GM12878 (cell line): ENCODE data around the gene TCF7L2. TPM values are rescaled to one million over a fixed set of nuclear protein-coding genes. Genes with fewer than 3 reads are reported as not detected.

Source experiments
- CREB1 ChIP-seq: IDR thresholded peaks from 2 replicates; pipeline ENCODE4 v1.6.1; 2012; ENCODE audit warnings: low read depth, mild to moderate bottlenecking, inconsistent platforms
- E2F4 ChIP-seq: IDR thresholded peaks from 2 replicates; pipeline ENCODE4 v1.6.1; 2012; ENCODE audit warnings: low read depth, low read length, improper control_type of control experiment
- EZH2 ChIP-seq: IDR thresholded peaks from 2 replicates; pipeline ENCODE4 v1.6.1; 2012; ENCODE audit warnings: low read depth, mild to moderate bottlenecking, control low read depth, inconsistent platforms, low read length, borderline replicate concordance; ENCODE audit not compliant: control insufficient read depth
- NR2C1 ChIP-seq: fragments of 450-650 bp; IDR thresholded peaks from 2 replicates; pipeline ENCODE4 v1.6.1; 2017; ENCODE audit warnings: antibody characterized with exemption, mild to moderate bottlenecking, moderate library complexity
- NR2F1 ChIP-seq: fragments of 450-650 bp; conservative IDR thresholded peaks from 2 replicates; pipeline ENCODE4 v1.6.1; 2017; ENCODE audit warnings: mild to moderate bottlenecking
- PML ChIP-seq: IDR thresholded peaks from 2 replicates; pipeline ENCODE4 v1.6.1; 2012; ENCODE audit warnings: low read length, inconsistent platforms
- REST ChIP-seq: IDR thresholded peaks from 2 replicates; pipeline ENCODE4 v1.6.1; 2012; ENCODE audit warnings: mild to moderate bottlenecking, low read depth, low read length
- SKIL ChIP-seq: fragments of 450-650 bp; IDR thresholded peaks from 2 replicates; pipeline ENCODE4 v1.6.1; 2017; ENCODE audit warnings: mild to moderate bottlenecking, low read depth, inconsistent platforms; ENCODE audit not compliant: poor library complexity, severe bottlenecking
- TCF12 ChIP-seq: IDR thresholded peaks from 2 replicates; pipeline ENCODE4 v1.6.1; 2011; ENCODE audit warnings: low read depth, mild to moderate bottlenecking, low read length
- polyA plus RNA-seq, 11 experiments: library from polyadenylated mRNA; depleted of rRNA in 4 of 11; unstranded in 6 of 11; stranded (reverse) in 5 of 11; fragments of >200 nt; fragmentation: Nextera tagmentation in 4 of 11; fragmentation: Illumina TruSeq in 1 of 11; extraction: Ambion mirVana in 4 of 11; extraction: Trizol in 1 of 11; gene quantifications; 1 replicate in 1 of 11; 2 replicates in 10 of 11; pipeline versions ENCODE4 v1.2.1 to v1.2.3, GENCODE V29; 2011 to 2016; ENCODE audit warnings: inconsistent platforms in 2 of 11, missing spikeins in 2 of 11, low read depth in 1 of 11
- total RNA-seq, 4 experiments: library from RNA; depleted of rRNA in 3 of 4; stranded (reverse); fragments of >200 nt in 3 of 4; fragmentation: Illumina TruSeq in 1 of 4; extraction: Trizol in 1 of 4; gene quantifications; 2 replicates each; pipeline versions ENCODE4 v1.2.1 to v1.2.3, GENCODE V29; 2013 to 2021

Gene TCF7L2
- total and polyA plus RNA-seq, 10 of the 15 experiments (the other 5 are each of a cell fraction or from before 2014, with no cell fraction given): 0.02 to 1.1 (median 0.35) TPM; not detected in 4

GRCh38 chr10:113035732-113036312 is 85.8 kb downstream of the TCF7L2 start (continued):
- TF ChIP-seq REST (no peak), NR2C1 (no peak), E2F4 (no peak), PML (no peak), CREB1 (no peak), NR2F1 (no peak), TCF12 (no peak), EZH2 (no peak), SKIL (no peak)
